Caco-2 (cell line): ENCODE measurements around the gene PLCB1. TPM values are rescaled to one million over a fixed set of nuclear protein-coding genes. Genes with fewer than 3 reads are reported as not detected.

Experiments
- BruUV-seq: library from RNA; stranded (reverse); fragments of 400-500 nt; replicated peaks from 2 replicates; lab custom pipeline; 2021; lab: Mats Ljungman, UMichigan
- CTCF ChIA-PET: fragments of 300-600 bp; sonication (Branson Sonifier 250); formaldehyde crosslinking; loops from one replicate; lab custom pipeline; 2022; ENCODE audit warnings: antibody characterized with exemption; lab: Charles Lee
- POLR2A ChIA-PET: fragments of 300-600 bp; sonication (Branson Sonifier 250); formaldehyde crosslinking; loops from one replicate; lab custom pipeline; 2022; ENCODE audit warnings: antibody characterized with exemption; lab: Charles Lee
- DNase-seq, 2 experiments: peaks; one replicate each; pipeline versions ENCODE4 v3.0.0 to v3.0.0-alpha.2; 2020 to 2022
- H3K27me3 ChIP-seq: replicated peaks from 2 replicates; pipeline ENCODE4 v1.6.0; 2011; ENCODE audit warnings: low read length; ENCODE audit not compliant: control insufficient read depth, insufficient read depth
- H3K36me3 ChIP-seq: 2 replicates; pipeline ENCODE4 v1.5.1; 2011; ENCODE audit warnings: low read length; ENCODE audit not compliant: control insufficient read depth, insufficient read depth
- H3K4me1 ChIP-seq: fragments of 250-450 bp; sonication (Bioruptor Pico); 2 replicates; pipeline ENCODE4 v1.5.1; 2020; ENCODE audit warnings: mild to moderate bottlenecking
- H3K4me3 ChIP-seq: 2 replicates; pipeline ENCODE4 v1.5.1; 2011; ENCODE audit warnings: low read depth, mild to moderate bottlenecking, control low read depth, low read length
- H3K9me3 ChIP-seq: fragments of 250-450 bp; sonication (Bioruptor Pico); 2 replicates; pipeline ENCODE4 v1.5.1; 2020; ENCODE audit warnings: mild to moderate bottlenecking, moderate library complexity
- H3K27ac Mint-ChIP-seq: one replicate; pipeline ENCODE4 v1.8.0; 2022; ENCODE audit warnings: mixed read lengths; ENCODE audit not compliant: unreplicated experiment
- H3K27me3 Mint-ChIP-seq: one replicate; pipeline ENCODE4 v1.8.0; 2022; ENCODE audit warnings: mixed read lengths; ENCODE audit not compliant: insufficient read depth, unreplicated experiment
- H3K36me3 Mint-ChIP-seq: one replicate; pipeline ENCODE4 v1.8.0; 2022; ENCODE audit warnings: mild to moderate bottlenecking, mixed read lengths; ENCODE audit not compliant: insufficient read depth, unreplicated experiment
- H3K4me1 Mint-ChIP-seq: one replicate; pipeline ENCODE4 v1.8.0; 2022; ENCODE audit warnings: low read depth, mixed read lengths; ENCODE audit not compliant: unreplicated experiment
- H3K4me3 Mint-ChIP-seq: one replicate; pipeline ENCODE4 v1.8.0; 2022; ENCODE audit warnings: mild to moderate bottlenecking, moderate library complexity, mixed read lengths; ENCODE audit not compliant: unreplicated experiment
- H3K9me3 Mint-ChIP-seq: one replicate; pipeline ENCODE4 v1.8.0; 2022; ENCODE audit warnings: mixed read lengths; ENCODE audit not compliant: unreplicated experiment
- CTCF ChIP-seq, 2 experiments: fragments of 200-600 bp in 1 of 2; IDR thresholded peaks; 1 replicate in 1 of 2; 2 replicates in 1 of 2; pipeline versions ENCODE4 v1.5.1 to v1.8.0; 2011 to 2022; ENCODE audit warnings: antibody characterized with exemption in 1 of 2, control low read depth in 1 of 2, inconsistent platforms in 1 of 2, low read depth in 1 of 2, low read length in 1 of 2, mild to moderate bottlenecking in 1 of 2, moderate library complexity in 1 of 2; ENCODE audit not compliant: insufficient read depth in 1 of 2, severe bottlenecking in 1 of 2, unreplicated experiment in 1 of 2
- intact Hi-C: fragments of 100-400 bp; cut with micrococcal nuclease; formaldehyde crosslinking; loops from one replicate; pipeline ENCODE4 v1.10.0; 2022; ENCODE audit not compliant: unreplicated experiment
- total RNA-seq: library from RNA; stranded (reverse); gene quantifications from 2 replicates; pipeline ENCODE4 v1.2.3, GENCODE V29; 2022

Gene PLCB1
- total RNA-seq, 1 experiment from 2014 or later = 105 TPM

DNA sequence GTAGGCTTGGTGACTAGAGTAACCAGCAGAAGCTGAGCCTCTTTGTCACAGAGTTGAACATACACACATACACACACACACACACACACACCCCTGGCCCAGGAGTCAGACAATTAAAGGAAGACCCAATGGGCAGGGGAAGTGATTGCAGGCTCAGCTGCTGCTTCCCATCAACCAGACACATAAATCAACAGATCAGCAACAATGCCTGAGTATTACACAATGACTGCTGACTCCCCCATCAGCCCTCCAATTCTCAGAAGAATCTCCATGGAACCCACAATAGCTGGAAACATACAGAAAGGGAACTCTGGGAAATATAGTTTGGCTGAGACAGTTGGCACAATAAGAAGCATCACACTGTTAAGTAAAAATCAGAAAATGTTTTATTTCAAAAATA is 666.4 kb downstream of the PLCB1 start:
- Mint-ChIP-seq H3K4me1 (no peaks in the 10 kb centered on the region), H3K4me3 (no peak overlapping the region), H3K27me3 (no peaks in the 10 kb centered on the region), H3K36me3 (peaks cover 5% of the 10 kb centered on the region), H3K9me3 (no peaks in the 10 kb centered on the region), H3K27ac (no peak overlapping the region)
- no peaks in the 10 kb centered on the region for H3K27me3 ChIP-seq
- no peak for TF ChIP-seq CTCF (IDR thresholded peaks at IDR 0.05; ENCODE audit: insufficient read depth in 1 of 2, low read depth in 1 of 2, low read length in 1 of 2, severe bottlenecking in 1 of 2, unreplicated experiment in 1 of 2)
- BruUV-seq = no TSS peak
- no peak for DNase-seq
- H3K4me1 ChIP-seq = no peaks in the 10 kb centered on the region
- intact Hi-C loops = no loop called here
- POLR2A ChIA-PET = no interaction called here
- H3K9me3 ChIP-seq = no peaks in the 10 kb centered on the region
- CTCF ChIA-PET = no interaction called here
- no peaks in the 10 kb centered on the region for H3K36me3 ChIP-seq
- H3K4me3 ChIP-seq = no peak overlapping the region

GRCh38 chr20:8800089-8800488 is 668.0 kb downstream of the PLCB1 start:
- H3K4me1 ChIP-seq = no peaks in the 10 kb centered on the region
- H3K4me1 Mint-ChIP-seq = no peaks in the 10 kb centered on the region
- H3K9me3 Mint-ChIP-seq = no peaks in the 10 kb centered on the region
- no peak for DNase-seq
- no peak overlapping the region for H3K4me3 Mint-ChIP-seq
- POLR2A ChIA-PET = no interaction called here
- TF ChIP-seq CTCF (IDR thresholded peaks at IDR 0.05; ENCODE audit: insufficient read depth in 1 of 2, low read depth in 1 of 2, low read length in 1 of 2, severe bottlenecking in 1 of 2, unreplicated experiment in 1 of 2) = no peak
- H3K4me3 ChIP-seq = no peak overlapping the region
- BruUV-seq = no TSS peak
- H3K27me3 Mint-ChIP-seq = no peaks in the 10 kb centered on the region
- intact Hi-C loops = no loop called here
- H3K27ac Mint-ChIP-seq = no peak overlapping the region
- no peaks in the 10 kb centered on the region for H3K27me3 ChIP-seq
- CTCF ChIA-PET = no interaction called here
- no peaks in the 10 kb centered on the region for H3K9me3 ChIP-seq
- H3K36me3 ChIP-seq = no peaks in the 10 kb centered on the region
- H3K36me3 Mint-ChIP-seq = peaks cover 4% of the 10 kb centered on the region

DNA sequence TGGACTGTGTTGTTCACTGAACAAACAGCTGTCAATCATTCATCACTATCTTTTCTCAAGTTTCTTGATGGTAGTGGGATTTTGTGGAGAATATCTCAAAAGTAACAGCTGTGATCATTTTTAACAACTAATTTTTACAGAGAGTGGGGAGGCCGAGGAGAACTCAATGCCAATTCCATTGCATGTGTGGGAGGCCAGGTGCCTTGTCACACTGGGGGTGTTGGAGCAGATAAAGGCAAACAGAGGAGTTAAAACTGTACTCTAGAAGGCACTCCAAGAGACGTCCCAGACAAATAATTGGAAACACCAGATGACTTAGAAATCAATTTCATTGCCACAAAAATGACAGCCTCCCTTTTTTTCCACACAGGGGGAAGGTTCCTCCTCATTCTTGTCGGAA is 669.6 kb downstream of the PLCB1 start:
- intact Hi-C loops = no loop called here
- Histone ChIP-seq H3K9me3 (no peaks in the 10 kb centered on the region), H3K4me3 (no peak overlapping the region), H3K36me3 (peaks cover 1% of the 10 kb centered on the region; the same call in 1 of the 2 replicates), H3K27me3 (no peaks in the 10 kb centered on the region), H3K4me1 (no peaks in the 10 kb centered on the region)
- DNase-seq = no peak
- no TSS peak for BruUV-seq
- TF ChIP-seq CTCF (IDR thresholded peaks at IDR 0.05; ENCODE audit: insufficient read depth in 1 of 2, low read depth in 1 of 2, low read length in 1 of 2, severe bottlenecking in 1 of 2, unreplicated experiment in 1 of 2) = no peak
- ChIA-PET POLR2A (no interaction called here), CTCF (no interaction called here)
- no peak overlapping the region for H3K4me3 Mint-ChIP-seq
- H3K27ac Mint-ChIP-seq = no peak overlapping the region
- peaks cover 4% of the 10 kb centered on the region for H3K36me3 Mint-ChIP-seq
- H3K27me3 Mint-ChIP-seq = no peaks in the 10 kb centered on the region
- H3K9me3 Mint-ChIP-seq = no peaks in the 10 kb centered on the region
- H3K4me1 Mint-ChIP-seq = no peaks in the 10 kb centered on the region
